Measurements from ENCODE around the gene CYFIP1.

The CYFIP1 gene

GRCh38 chr15:22863356-22863755 is 116.8 kb downstream of the CYFIP1 start:
- DNase-seq, result no peak

GRCh38 chr15:22861161-22861560 is 119.0 kb downstream of the CYFIP1 start:
- no peak for DNase-seq

- DNase-seq, result no peak
Observed at GRCh38 chr15:22856659-22857058, 123.5 kb downstream of the CYFIP1 start.

- DNase-seq, result no peak
Observed at GRCh38 chr15:22855791-22856190, 124.4 kb downstream of the CYFIP1 start.

- no peak for DNase-seq
Observed at GRCh38 chr15:22851513-22851912, 128.7 kb downstream of the CYFIP1 start.

GRCh38 chr15:22850055-22850454 is 130.1 kb downstream of the CYFIP1 start:
- DNase-seq, result no peak

- DNase-seq, result no peak
Observed at GRCh38 chr15:22846073-22846472, 134.1 kb downstream of the CYFIP1 start.

- DNase-seq, result no peak
Observed at GRCh38 chr15:22845289-22845900, 134.8 kb downstream of the CYFIP1 start.

- no peak for DNase-seq
Observed at GRCh38 chr15:22844421-22845288, 135.5 kb downstream of the CYFIP1 start.

GRCh38 chr15:22839046-22839695 is 141.0 kb downstream of the CYFIP1 start:
- no peak for DNase-seq

GRCh38 chr15:22838292-22839042 is 141.7 kb downstream of the CYFIP1 start, which contains the start of gene NIPA2:
TSS of gene NIPA2 (plus strand) at chr15:22838666. CDS start at chr15:22851732, 13,066 bp downstream.
- peak; percentile 98 for DNase-seq

- no peak for DNase-seq
Observed at GRCh38 chr15:22831473-22831872, 148.7 kb downstream of the CYFIP1 start.

GRCh38 chr15:22827125-22827524 is 153.0 kb downstream of the CYFIP1 start:
- DNase-seq, result no peak

GRCh38 chr15:22823495-22824128 is 156.6 kb downstream of the CYFIP1 start:
- DNase-seq, result no peak

- DNase-seq, result no peak
Observed at GRCh38 chr15:22819651-22820050, 160.5 kb downstream of the CYFIP1 start.

Measured in activated CD4-positive, alpha-beta T cell treated with anti-CD3 and anti-CD28 coated beads for 1 hour (primary cell).